WTC11 (cell line): Measurements from ENCODE around the gene IKBIP.
A peak's percentile ranks its signal among the peaks of the same experiment; 100 is the strongest.

Source experiments
- CREM ChIP-seq: sonication (generic); formaldehyde crosslinking; IDR thresholded peaks from 2 replicates; pipeline ENCODE4 v1.8.1; 2022; ENCODE audit warnings: mild to moderate bottlenecking, missing genetic modification reagents, moderate library complexity
- CTCF ChIP-seq: fragments of 200-600 bp; IDR thresholded peaks from 2 replicates; pipeline ENCODE4 v1.8.0; 2022; ENCODE audit warnings: antibody characterized with exemption
- ETV6 ChIP-seq: sonication (generic); formaldehyde crosslinking; IDR thresholded peaks from 2 replicates; pipeline ENCODE4 v1.8.1; 2022; ENCODE audit warnings: mild to moderate bottlenecking, missing genetic modification reagents
- NR3C1 ChIP-seq: sonication (generic); formaldehyde crosslinking; conservative IDR thresholded peaks from 2 replicates; pipeline ENCODE4 v1.8.1; 2023; ENCODE audit warnings: low read depth, mild to moderate bottlenecking, missing genetic modification reagents
- OVOL2 ChIP-seq: fragments of 250-450 bp; sonication (Bioruptor Pico); IDR thresholded peaks from 2 replicates; pipeline ENCODE4 v1.9.0; 2021; ENCODE audit warnings: mild to moderate bottlenecking, borderline replicate concordance
- PRDM15 ChIP-seq: sonication (generic); formaldehyde crosslinking; IDR thresholded peaks from 2 replicates; pipeline ENCODE4 v1.8.0; 2022; ENCODE audit warnings: missing genetic modification reagents
- USF2 ChIP-seq: sonication (generic); formaldehyde crosslinking; IDR thresholded peaks from 2 replicates; pipeline ENCODE4 v1.8.1; 2023; ENCODE audit warnings: mild to moderate bottlenecking, missing genetic modification reagents, moderate library complexity
- ZNF121 ChIP-seq: sonication (generic); formaldehyde crosslinking; IDR thresholded peaks from 2 replicates; pipeline ENCODE4 v1.8.0; 2023; ENCODE audit warnings: missing genetic modification reagents

GRCh38 chr12:98593351-98594049 lies 51.1 kb downstream of the IKBIP start, which contains the start of gene SLC25A3:
- TF ChIP-seq ETV6 (CRISPR knock-in tag), result peak; percentile 44
- TF ChIP-seq CTCF, result no peak
- TF ChIP-seq NR3C1 (CRISPR knock-in tag), result no peak
- no peak for TF ChIP-seq ZNF121 (CRISPR knock-in tag)
- TF ChIP-seq OVOL2, result no peak
- no peak for TF ChIP-seq PRDM15
- peak; percentile 97 for TF ChIP-seq CREM
- no peak; the same call in 1 of the 2 replicates for TF ChIP-seq USF2 (CRISPR knock-in tag)
